Measurements from ENCODE around the gene VWA8. TPM values are rescaled to one million over a fixed set of nuclear protein-coding genes. Genes with fewer than 3 reads are reported as not detected.

VWA8 gene
- polyA plus RNA-seq, 1 donor (not counting 4 experiments of a cell fraction or from before 2014, with no cell fraction given): 17.8 TPM

- DNase-seq (ENCODE audit: low read depth, low spot score) (no peak), FAIRE-seq (no peak)
- Histone ChIP-seq H4K20me1 (ENCODE audit: control insufficient read depth, extremely low read depth, insufficient read depth, low read length) (no peaks in the 10 kb centered on the region), H3K9me1 (ENCODE audit: control insufficient read depth, extremely low read depth, insufficient read depth, low read length) (no peaks in the 10 kb centered on the region), H3K36me3 (ENCODE audit: control insufficient read depth in 2 of 2, extremely low read depth in 1 of 2, insufficient read depth in 2 of 2, low read length in 2 of 2) (peaks cover 0 to under 1% of the 10 kb centered on the region in 2 experiments), H3K4me3 (ENCODE audit: control insufficient read depth in 2 of 3, extremely low read depth in 1 of 3, insufficient read depth in 2 of 3, low read depth in 1 of 3, low read length in 3 of 3) (no peak overlapping the region), H3K27ac (ENCODE audit: control insufficient read depth, insufficient read depth, low read length) (no peak overlapping the region), H3K4me1 (ENCODE audit: control insufficient read depth, extremely low read depth, insufficient read depth, low read length) (peaks cover 6% of the 10 kb centered on the region), H3K9ac (ENCODE audit: control insufficient read depth, extremely low read depth, insufficient read depth, low read length) (no peak overlapping the region), H3K9me3 (ENCODE audit: control insufficient read depth, low read depth, low read length) (no peaks in the 10 kb centered on the region), H3K79me2 (ENCODE audit: control insufficient read depth, insufficient read depth, low read length) (no peaks in the 10 kb centered on the region), H2AFZ (ENCODE audit: control insufficient read depth, low read length) (no peak overlapping the region), H3K4me2 (ENCODE audit: control insufficient read depth, extremely low read depth, insufficient read depth, low read depth, low read length) (no peak overlapping the region), H3K27me3 (ENCODE audit: control insufficient read depth, extremely low read depth, insufficient read depth, low read length) (no peaks in the 10 kb centered on the region)
- TF ChIP-seq EZH2 (IDR thresholded peaks at IDR 0.05; ENCODE audit: low read length) (no peak), CTCF (optimal IDR thresholded peaks at IDR 0.05 in 1 of 3, IDR thresholded peaks at IDR 0.05 in 1 of 3, conservative IDR thresholded peaks at IDR 0.05 in 1 of 3; ENCODE audit: extremely low read depth in 1 of 3, insufficient read depth in 2 of 3, low read length in 3 of 3) (no peak)
- dilution Hi-C loops (cut with MboI; ENCODE audit: extremely low pct_ligation_motif_present, low sequenced_read_pairs): no loop called here
Observed at GRCh38 chr13:41716236-41716635, 244.7 kb downstream of the VWA8 start.

GRCh38 chr13:41713405-41713804 is 247.5 kb downstream of the VWA8 start:
- Histone ChIP-seq H3K27me3 (ENCODE audit: control insufficient read depth, extremely low read depth, insufficient read depth, low read length) (no peaks in the 10 kb centered on the region), H3K4me2 (ENCODE audit: control insufficient read depth, extremely low read depth, insufficient read depth, low read depth, low read length) (no peak overlapping the region), H3K9ac (ENCODE audit: control insufficient read depth, extremely low read depth, insufficient read depth, low read length) (no peak overlapping the region), H4K20me1 (ENCODE audit: control insufficient read depth, extremely low read depth, insufficient read depth, low read length) (no peaks in the 10 kb centered on the region), H3K9me1 (ENCODE audit: control insufficient read depth, extremely low read depth, insufficient read depth, low read length) (no peaks in the 10 kb centered on the region), H3K4me3 (ENCODE audit: control insufficient read depth in 2 of 3, extremely low read depth in 1 of 3, insufficient read depth in 2 of 3, low read depth in 1 of 3, low read length in 3 of 3) (no peak overlapping the region), H3K27ac (ENCODE audit: control insufficient read depth, insufficient read depth, low read length) (no peak overlapping the region), H3K36me3 (ENCODE audit: control insufficient read depth in 2 of 2, extremely low read depth in 1 of 2, insufficient read depth in 2 of 2, low read length in 2 of 2) (no peaks in the 10 kb centered on the region), H3K79me2 (ENCODE audit: control insufficient read depth, insufficient read depth, low read length) (no peaks in the 10 kb centered on the region), H2AFZ (ENCODE audit: control insufficient read depth, low read length) (no peak overlapping the region), H3K4me1 (ENCODE audit: control insufficient read depth, extremely low read depth, insufficient read depth, low read length) (peaks cover 4% of the 10 kb centered on the region), H3K9me3 (ENCODE audit: control insufficient read depth, low read depth, low read length) (no peaks in the 10 kb centered on the region)
- no peak for DNase-seq (ENCODE audit: low read depth, low spot score)
- no peak for TF ChIP-seq CTCF (optimal IDR thresholded peaks at IDR 0.05 in 1 of 3, IDR thresholded peaks at IDR 0.05 in 1 of 3, conservative IDR thresholded peaks at IDR 0.05 in 1 of 3; ENCODE audit: extremely low read depth in 1 of 3, insufficient read depth in 2 of 3, low read length in 3 of 3)
- no peak for TF ChIP-seq EZH2 (IDR thresholded peaks at IDR 0.05; ENCODE audit: low read length)
- FAIRE-seq: no peak
- dilution Hi-C loops (cut with MboI; ENCODE audit: extremely low pct_ligation_motif_present, low sequenced_read_pairs): no loop called here
